Activated naive CD4-positive, alpha-beta T cell treated with anti-CD3 and anti-CD28 coated beads for 36 hours (primary cell): Measurements from ENCODE around the gene RNF2. TPM values are rescaled to one million over a fixed set of nuclear protein-coding genes. Genes with fewer than 3 reads are reported as not detected.

Source experiments
- CTCF ChIA-PET: fragments of 350-600 bp; sonication (Branson Sonifier 250); formaldehyde crosslinking; loops from one replicate; lab custom pipeline; 2021; ENCODE audit warnings: antibody characterized with exemption; lab: Charles Lee
- DNase-seq: peaks from one replicate; pipeline ENCODE4 v3.0.0-alpha.2; 2020
- H3K27ac Mint-ChIP-seq: one replicate; pipeline ENCODE4 v1.8.0; 2021; ENCODE audit warnings: mild to moderate bottlenecking, mixed read lengths
- H3K27me3 Mint-ChIP-seq: one replicate; pipeline ENCODE4 v1.8.0; 2021; ENCODE audit warnings: low read depth, mixed read lengths
- H3K36me3 Mint-ChIP-seq: one replicate; pipeline ENCODE4 v1.8.0; 2021; ENCODE audit warnings: low read depth, mixed read lengths
- H3K4me1 Mint-ChIP-seq: one replicate; pipeline ENCODE4 v1.8.0; 2021; ENCODE audit warnings: low read depth, mixed read lengths
- H3K4me3 Mint-ChIP-seq: one replicate; pipeline ENCODE4 v1.8.0; 2021; ENCODE audit warnings: mild to moderate bottlenecking, moderate library complexity, mixed read lengths
- H3K9me3 Mint-ChIP-seq: one replicate; pipeline ENCODE4 v1.8.0; 2021; ENCODE audit warnings: mixed read lengths
- intact Hi-C: fragments of 100-400 bp; cut with micrococcal nuclease; formaldehyde crosslinking; loops from one replicate; pipeline ENCODE4 v1.15.1; 2023
- total RNA-seq, 2 experiments: library from RNA; stranded (reverse); gene quantifications; one replicate each; pipeline ENCODE4 v1.2.3, GENCODE V29; 2021

The RNF2 gene
- total RNA-seq, 2 experiments from 2014 or later, result 19.2 to 23.4 TPM

- Mint-ChIP-seq H3K27ac (no peak overlapping the region), H3K9me3 (no peaks in the 10 kb centered on the region), H3K36me3 (no peaks in the 10 kb centered on the region), H3K27me3 (no peaks in the 10 kb centered on the region), H3K4me3 (no peak overlapping the region), H3K4me1 (no peaks in the 10 kb centered on the region)
- DNase-seq, result no peak
- intact Hi-C loops, result no loop called here
- CTCF ChIA-PET, result no interaction called here
Observed at GRCh38 chr1:185035258-185035657, 10.1 kb upstream of the RNF2 start.

GRCh38 chr1:185038813-185039376 is 6.5 kb upstream of the RNF2 start:
- CTCF ChIA-PET, result interaction anchor here (0.6 kb wide), 1 partner anchor 113 kb away, joined by 3 read pairs; no protein-coding TSS in a partner anchor

GRCh38 chr1:185039726-185040407 is 5.5 kb upstream of the RNF2 start:
- no peak for DNase-seq
- Mint-ChIP-seq H3K27ac (no peak overlapping the region), H3K4me3 (no peak overlapping the region), H3K36me3 (no peaks in the 10 kb centered on the region), H3K9me3 (no peaks in the 10 kb centered on the region), H3K4me1 (no peaks in the 10 kb centered on the region), H3K27me3 (no peaks in the 10 kb centered on the region)
- intact Hi-C loops, result loop anchor here (10.0 kb wide), 3 partner anchors 985 to 1405 kb away; partner anchors contain the start of genes ARPC5, ODR4, TPR and TSEN15
- CTCF ChIA-PET, result interaction anchor here (0.6 to 0.9 kb wide), 3 partner anchors 29 to 130 kb away, joined by 3 read pairs; no protein-coding TSS in a partner anchor

More at GRCh38 chr1:185038813-185039376, 6.5 kb upstream of the RNF2 start:
- Mint-ChIP-seq H3K27ac (no peak overlapping the region), H3K9me3 (no peaks in the 10 kb centered on the region), H3K36me3 (no peaks in the 10 kb centered on the region), H3K4me3 (no peak overlapping the region), H3K27me3 (no peaks in the 10 kb centered on the region), H3K4me1 (no peaks in the 10 kb centered on the region)
- intact Hi-C loops, result no loop called here
- DNase-seq, result no peak

GRCh38 chr1:185040408-185040735 is 5.0 kb upstream of the RNF2 start:
- H3K27ac Mint-ChIP-seq, result no peak overlapping the region
- no peaks in the 10 kb centered on the region for H3K36me3 Mint-ChIP-seq
- H3K4me3 Mint-ChIP-seq, result no peak overlapping the region
- H3K27me3 Mint-ChIP-seq, result no peaks in the 10 kb centered on the region
- no peaks in the 10 kb centered on the region for H3K9me3 Mint-ChIP-seq
- CTCF ChIA-PET, result interaction anchor here (0.6 to 0.9 kb wide), 2 partner anchors 29 to 130 kb away, joined by 3 read pairs; no protein-coding TSS in a partner anchor
- intact Hi-C loops, result loop anchor here (10.0 kb wide), 3 partner anchors 986 to 1406 kb away; partner anchors contain the start of genes ARPC5, ODR4, TPR and TSEN15
- no peak for DNase-seq
- H3K4me1 Mint-ChIP-seq, result no peaks in the 10 kb centered on the region

DNA sequence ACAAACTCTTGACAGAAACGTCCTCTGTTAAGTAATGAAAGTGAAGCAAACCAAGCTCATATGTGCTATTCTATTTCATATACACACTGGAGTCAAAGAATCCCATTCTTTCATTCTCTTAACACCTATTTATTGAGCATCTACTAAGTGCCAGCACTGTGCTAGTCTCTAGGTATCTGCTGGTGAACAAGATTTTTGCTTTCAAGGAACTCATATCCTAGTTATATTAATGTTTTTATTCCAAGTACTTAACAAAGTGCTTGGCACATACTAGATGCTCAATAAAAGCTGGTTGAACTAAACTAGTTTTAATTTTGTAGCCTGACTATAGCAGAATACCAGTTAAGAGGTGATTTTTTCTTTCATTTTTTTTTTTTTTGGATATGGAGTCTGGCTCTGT is 3.6 kb upstream of the RNF2 start:
- DNase-seq, result no peak
- intact Hi-C loops, result loop anchor here (10.0 kb wide), 3 partner anchors 987 to 1407 kb away; partner anchors contain the start of genes ARPC5, ODR4, TPR and TSEN15
- no peaks in the 10 kb centered on the region for H3K9me3 Mint-ChIP-seq

DNA sequence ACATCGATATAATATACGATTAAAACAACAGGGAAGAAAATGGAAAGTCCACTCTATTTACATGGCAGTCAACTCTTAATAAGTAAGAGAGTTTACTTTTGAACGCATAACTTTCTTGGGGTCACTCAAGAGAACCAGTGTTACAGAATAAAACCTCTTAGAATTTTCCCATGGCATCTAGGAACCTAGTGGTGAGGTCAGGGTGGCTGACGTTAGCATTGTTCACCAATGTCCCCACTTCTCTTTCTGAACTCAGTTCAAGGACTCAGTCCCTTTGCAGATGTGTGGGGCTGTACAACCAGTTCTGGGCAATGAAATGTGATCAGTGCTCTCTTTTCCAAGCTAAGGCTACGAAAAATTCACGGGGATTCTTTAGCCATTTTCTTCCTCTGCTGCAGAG is 2.6 kb upstream of the RNF2 start:
- intact Hi-C loops, result loop anchor here (10.0 kb wide), 3 partner anchors 988 to 1408 kb away; partner anchors contain the start of genes ARPC5, ODR4, TPR and TSEN15
- no peak overlapping the region for H3K27ac Mint-ChIP-seq
- H3K4me3 Mint-ChIP-seq, result no peak overlapping the region
- DNase-seq, result no peak
- H3K4me1 Mint-ChIP-seq, result peaks cover 14% of the 10 kb centered on the region
- no peaks in the 10 kb centered on the region for H3K9me3 Mint-ChIP-seq
- CTCF ChIA-PET, result no interaction called here
- no peaks in the 10 kb centered on the region for H3K27me3 Mint-ChIP-seq
- H3K36me3 Mint-ChIP-seq, result no peaks in the 10 kb centered on the region

More for the DNA sequence above, 3.6 kb upstream of the RNF2 start:
- Mint-ChIP-seq H3K36me3 (no peaks in the 10 kb centered on the region), H3K27me3 (no peaks in the 10 kb centered on the region), H3K4me1 (peaks cover 5% of the 10 kb centered on the region), H3K4me3 (no peak overlapping the region), H3K27ac (no peak overlapping the region)
- CTCF ChIA-PET, result interaction anchor here (0.7 to 1.3 kb wide), 3 partner anchors 24 to 237 kb away, joined by 3 to 4 read pairs (median 4); no protein-coding TSS in a partner anchor

DNA sequence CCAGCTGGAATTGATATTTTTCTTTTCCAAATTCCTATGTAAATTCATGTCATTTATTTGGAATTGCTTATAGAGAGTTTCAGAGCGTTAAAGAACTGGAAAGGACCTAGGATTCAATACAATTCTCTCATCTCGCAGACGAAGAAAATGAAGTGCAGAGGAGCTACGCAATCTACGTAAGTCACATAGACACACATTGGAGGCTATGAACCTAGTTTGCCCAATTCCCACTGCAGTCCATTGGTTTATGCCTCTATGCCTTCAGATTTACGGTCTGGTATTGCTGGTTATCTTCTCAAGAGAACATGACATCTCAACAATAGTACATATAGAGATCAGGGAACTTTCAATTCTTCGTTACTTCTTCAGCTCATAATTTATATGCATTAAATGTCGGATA is 971 bp upstream of the RNF2 start:
- no peaks in the 10 kb centered on the region for H3K27me3 Mint-ChIP-seq
- H3K4me3 Mint-ChIP-seq, result peak overlapping the region; percentile 89
- intact Hi-C loops, result loop anchor here (2.0 to 10.0 kb wide), 4 partner anchors 650 to 1410 kb away; partner anchors contain the start of genes ARPC5, ODR4, TPR and TSEN15
- H3K9me3 Mint-ChIP-seq, result no peaks in the 10 kb centered on the region
- CTCF ChIA-PET, result interaction anchor here (0.6 to 1.3 kb wide), 5 partner anchors 13 to 237 kb away, joined by 3 to 4 read pairs (median 3); no protein-coding TSS in a partner anchor
- DNase-seq, result no peak
- H3K36me3 Mint-ChIP-seq, result no peaks in the 10 kb centered on the region
- H3K4me1 Mint-ChIP-seq, result peaks cover 25% of the 10 kb centered on the region
- no peak overlapping the region for H3K27ac Mint-ChIP-seq

DNA sequence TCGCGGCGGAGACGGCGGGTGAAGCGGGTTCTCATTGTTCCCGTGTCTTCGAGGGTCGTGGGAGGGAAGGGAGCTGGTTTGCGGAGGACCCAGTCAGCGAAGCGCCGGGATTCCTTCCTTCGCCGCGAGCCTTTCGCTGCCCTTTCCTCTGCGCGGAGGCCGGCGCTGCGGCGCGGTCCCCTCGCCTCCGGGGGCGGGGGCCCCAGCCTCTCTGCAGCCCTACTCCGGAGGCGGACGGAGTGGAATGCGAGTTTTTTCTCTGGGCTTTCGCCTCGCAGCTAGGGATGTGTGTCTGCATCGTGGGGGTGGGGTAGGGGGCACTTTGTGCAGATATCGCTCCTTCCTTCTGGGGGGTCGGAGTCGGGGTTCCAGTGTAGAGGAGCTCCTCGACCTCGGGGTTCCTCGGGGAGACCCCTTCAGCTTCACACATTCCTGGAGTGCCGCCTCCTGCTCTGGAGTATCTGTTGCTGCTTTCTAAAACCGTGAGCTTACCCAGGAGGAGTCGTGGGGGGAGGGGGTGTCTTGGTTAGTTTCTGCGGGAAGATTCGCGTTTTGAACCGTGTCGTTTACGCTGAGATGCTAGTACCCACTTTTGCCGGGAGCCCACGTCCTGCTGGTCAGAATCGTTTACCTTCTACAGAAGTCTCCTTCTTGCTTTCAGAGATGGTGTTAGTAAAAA is 595 bp downstream of the RNF2 start:
- peak overlapping the region; percentile 69 for H3K27ac Mint-ChIP-seq
- intact Hi-C loops, result loop anchor here (1.0 to 10.0 kb wide), 12 partner anchors 12 to 1411 kb away; partner anchors contain the start of genes ARPC5, EDEM3, IVNS1ABP and NIBAN1
- peak; percentile 52 for DNase-seq
- no peaks in the 10 kb centered on the region for H3K36me3 Mint-ChIP-seq
- no peaks in the 10 kb centered on the region for H3K9me3 Mint-ChIP-seq
- CTCF ChIA-PET, result interaction anchor here (0.8 to 2.1 kb wide), 4 partner anchors 62 to 291 kb away, joined by 3 to 10 read pairs (median 4); partner anchors contain the start of gene EDEM3
- peak overlapping the region; percentile 89 for H3K4me3 Mint-ChIP-seq
- H3K4me1 Mint-ChIP-seq, result peaks cover 35% of the 10 kb centered on the region
- no peaks in the 10 kb centered on the region for H3K27me3 Mint-ChIP-seq

DNA sequence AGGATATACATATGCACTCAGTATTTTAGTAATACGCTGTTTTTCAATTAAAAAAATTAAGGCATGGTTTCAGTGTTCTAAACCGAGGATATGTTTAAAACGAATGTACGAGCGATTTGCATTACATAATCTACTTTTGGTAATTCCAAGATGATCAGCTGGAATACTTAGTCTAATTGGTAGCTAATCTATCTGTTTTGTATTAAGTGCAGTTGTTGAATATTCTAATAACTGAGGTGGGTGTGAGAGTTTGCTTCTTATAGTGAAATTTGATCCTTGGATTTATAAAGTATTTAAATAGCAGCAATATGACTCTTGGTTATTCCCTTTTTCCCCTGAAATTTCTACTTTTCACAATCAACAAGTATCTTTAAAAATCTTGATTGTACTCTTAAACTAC is 1.3 kb downstream of the RNF2 start:
- no peaks in the 10 kb centered on the region for H3K27me3 Mint-ChIP-seq
- no peaks in the 10 kb centered on the region for H3K36me3 Mint-ChIP-seq
- H3K4me1 Mint-ChIP-seq, result peaks cover 40% of the 10 kb centered on the region
- H3K27ac Mint-ChIP-seq, result peak overlapping the region; percentile 69
- H3K9me3 Mint-ChIP-seq, result no peaks in the 10 kb centered on the region
- CTCF ChIA-PET, result interaction anchor here (1.1 to 2.1 kb wide), 2 partner anchors 123 to 292 kb away, joined by 4 to 10 read pairs; partner anchors contain the start of gene EDEM3
- no peak for DNase-seq
- intact Hi-C loops, result loop anchor here (1.0 to 10.0 kb wide), 6 partner anchors 12 to 1412 kb away; partner anchors contain the start of genes ARPC5, ODR4, TPR and TSEN15
- H3K4me3 Mint-ChIP-seq, result peak overlapping the region; percentile 89

- Mint-ChIP-seq H3K4me3 (no peak overlapping the region), H3K4me1 (peaks cover 52% of the 10 kb centered on the region), H3K27me3 (no peaks in the 10 kb centered on the region), H3K27ac (no peak overlapping the region), H3K9me3 (peaks cover 3% of the 10 kb centered on the region), H3K36me3 (peaks cover 8% of the 10 kb centered on the region)
- CTCF ChIA-PET, result no interaction called here
- no peak for DNase-seq
- intact Hi-C loops, result loop anchor here (5.0 to 10.0 kb wide), 4 partner anchors 518 to 1415 kb away; partner anchors contain the start of genes ARPC5, ODR4, TPR and TSEN15
Observed at GRCh38 chr1:185049670-185050069, 4.3 kb downstream of the RNF2 start.

- Mint-ChIP-seq H3K9me3 (peaks cover 3% of the 10 kb centered on the region), H3K27me3 (no peaks in the 10 kb centered on the region), H3K27ac (no peak overlapping the region), H3K36me3 (peaks cover 10% of the 10 kb centered on the region), H3K4me3 (no peak overlapping the region), H3K4me1 (peaks cover 56% of the 10 kb centered on the region)
- CTCF ChIA-PET, result no interaction called here
- intact Hi-C loops, result no loop called here
- no peak for DNase-seq
Observed at GRCh38 chr1:185050823-185051451, 5.6 kb downstream of the RNF2 start.
